Uterus (tissue), 4 donors: ENCODE data around the gene FILIP1L. TPM values are rescaled to one million over a fixed set of nuclear protein-coding genes. Genes with fewer than 3 reads are reported as not detected.

ENCODE experiments used
- DNase-seq, 2 donors: peaks; one replicate each; pipeline ENCODE4 v3.0.0-alpha.2; 2019 to 2020
- H3K27ac ChIP-seq, 2 donors: fragments of 200-600 bp; sonication (generic); 1 replicate in 1 of 2; 2 replicates in 1 of 2; pipeline ENCODE4 v1.5.1; 2016 to 2018
- H3K27me3 ChIP-seq, 2 donors: fragments of 200-600 bp; sonication (generic); one replicate each; pipeline ENCODE4 v1.5.1; 2018 to 2019; ENCODE audit warnings: control low read depth in 1 of 2
- H3K36me3 ChIP-seq, 2 donors: fragments of 200-600 bp; sonication (generic); one replicate each; pipeline ENCODE4 v1.5.1; 2019; ENCODE audit warnings: control low read depth in 1 of 2
- H3K4me1 ChIP-seq, 2 donors: fragments of 200-600 bp; sonication (generic); one replicate each; pipeline ENCODE4 v1.5.1; 2018 to 2019; ENCODE audit warnings: control low read depth in 1 of 2
- H3K4me3 ChIP-seq, 2 donors: fragments of 200-600 bp; sonication (generic); 1 replicate in 1 of 2; 2 replicates in 1 of 2; pipeline ENCODE4 v1.5.1; 2018 to 2019; ENCODE audit warnings: mild to moderate bottlenecking in 1 of 2
- H3K9me3 ChIP-seq, 2 donors: fragments of 200-600 bp; sonication (generic); one replicate each; pipeline ENCODE4 v1.5.1; 2019; ENCODE audit warnings: control low read depth in 1 of 2
- CTCF ChIP-seq, 4 experiments: fragments of 200-600 bp in 2 of 4; fragments of 450-650 bp in 2 of 4; sonication (generic) in 2 of 4; IDR thresholded peaks; one replicate each; pipeline ENCODE4 v1.5.1; 2016 to 2019; ENCODE audit warnings: antibody characterized with exemption in 4 of 4, mild to moderate bottlenecking in 2 of 4, moderate library complexity in 1 of 4
- POLR2A ChIP-seq, 2 donors: fragments of 450-650 bp; IDR thresholded peaks; one replicate each; pipeline ENCODE4 v1.6.1; 2016; ENCODE audit warnings: antibody characterized with exemption in 2 of 2, mild to moderate bottlenecking in 1 of 2, moderate library complexity in 1 of 2
- intact Hi-C: fragments of 100-400 bp; cut with DNase I; formaldehyde crosslinking; loops from one replicate; pipeline ENCODE4 v1.15.1; 2023; ENCODE audit warnings: low total_unique reads
- total RNA-seq, 4 donors: library from RNA; depleted of rRNA in 3 of 4; stranded (reverse); fragments of >200 nt in 3 of 4; gene quantifications; one replicate each; pipeline versions ENCODE4 v1.1.0 to v1.2.4, GENCODE V29; 2014 to 2023
- donor health status: DM: yes; HTN: yes; CAD: no.

The FILIP1L gene
- total RNA-seq, 4 donors from 2014 or later: 48.5 to 99.1 (median 66.3) TPM

GRCh38 chr3:99919694-99920093 lies 194.6 kb downstream of the FILIP1L start:
- Histone ChIP-seq H3K4me1 (no peaks in the 10 kb centered on the region), H3K9me3 (no peaks in the 10 kb centered on the region), H3K4me3 (no peak overlapping the region), H3K27ac (peak overlapping the region; percentile 22 to 36), H3K36me3 (no peaks in the 10 kb centered on the region), H3K27me3 (no peaks in the 10 kb centered on the region)
- intact Hi-C loops: no loop called here
- no peak for DNase-seq
- no peak for TF ChIP-seq CTCF (IDR thresholded peaks at IDR 0.05)
- no peak for TF ChIP-seq POLR2A (IDR thresholded peaks at IDR 0.05)

GRCh38 chr3:99918715-99919114 lies 195.6 kb downstream of the FILIP1L start:
- Histone ChIP-seq H3K9me3 (no peaks in the 10 kb centered on the region), H3K4me1 (no peaks in the 10 kb centered on the region), H3K4me3 (no peak overlapping the region), H3K27me3 (no peaks in the 10 kb centered on the region), H3K27ac (no peak overlapping the region), H3K36me3 (no peaks in the 10 kb centered on the region)
- no peak for DNase-seq
- intact Hi-C loops: no loop called here
- TF ChIP-seq POLR2A (IDR thresholded peaks at IDR 0.05) (no peak), CTCF (IDR thresholded peaks at IDR 0.05) (no peak)

- H3K27ac ChIP-seq: no peak overlapping the region
- H3K9me3 ChIP-seq: no peaks in the 10 kb centered on the region
- TF ChIP-seq CTCF (IDR thresholded peaks at IDR 0.05) (no peak), POLR2A (IDR thresholded peaks at IDR 0.05) (no peak)
- H3K27me3 ChIP-seq: no peaks in the 10 kb centered on the region
- H3K36me3 ChIP-seq: no peaks in the 10 kb centered on the region
- intact Hi-C loops: no loop called here
- H3K4me1 ChIP-seq: no peaks in the 10 kb centered on the region
- no peak for DNase-seq
- no peak overlapping the region for H3K4me3 ChIP-seq
Measured at GRCh38 chr3:99915906-99916432, 198.3 kb downstream of the FILIP1L start.

GRCh38 chr3:99911433-99911832 lies 202.9 kb downstream of the FILIP1L start:
- Histone ChIP-seq H3K4me3 (no peak overlapping the region), H3K9me3 (no peaks in the 10 kb centered on the region), H3K27ac (peak overlapping the region in 1 of 2 donors; percentile 26), H3K27me3 (no peaks in the 10 kb centered on the region), H3K36me3 (no peaks in the 10 kb centered on the region), H3K4me1 (no peaks in the 10 kb centered on the region)
- TF ChIP-seq CTCF (IDR thresholded peaks at IDR 0.05) (no peak), POLR2A (IDR thresholded peaks at IDR 0.05) (no peak)
- no peak for DNase-seq
- intact Hi-C loops: no loop called here

- TF ChIP-seq CTCF (IDR thresholded peaks at IDR 0.05) (no peak), POLR2A (IDR thresholded peaks at IDR 0.05) (no peak)
- no peak for DNase-seq
- Histone ChIP-seq H3K4me1 (no peaks in the 10 kb centered on the region), H3K27ac (peak overlapping the region in 1 of 2 donors; percentile 26), H3K4me3 (no peak overlapping the region), H3K36me3 (no peaks in the 10 kb centered on the region), H3K9me3 (no peaks in the 10 kb centered on the region), H3K27me3 (no peaks in the 10 kb centered on the region)
- intact Hi-C loops: no loop called here
Measured at GRCh38 chr3:99910752-99911290, 203.5 kb downstream of the FILIP1L start.
